Stimulated activated CD4-positive, alpha-beta T cell treated with anti-CD3 and anti-CD28 coated beads, Interleukin-12 subunit alpha, Interleukin-12 subunit beta, amount 100 ng/mL, for 24 hours (primary cell): Measurements from ENCODE around the gene SPEM1.

ENCODE experiments used
- DNase-seq, 2 experiments: peaks; one replicate each; pipeline ENCODE4 v3.0.0-alpha.2; 2020; ENCODE audit warnings: low read depth in 2 of 2

The SPEM1 gene

DNA sequence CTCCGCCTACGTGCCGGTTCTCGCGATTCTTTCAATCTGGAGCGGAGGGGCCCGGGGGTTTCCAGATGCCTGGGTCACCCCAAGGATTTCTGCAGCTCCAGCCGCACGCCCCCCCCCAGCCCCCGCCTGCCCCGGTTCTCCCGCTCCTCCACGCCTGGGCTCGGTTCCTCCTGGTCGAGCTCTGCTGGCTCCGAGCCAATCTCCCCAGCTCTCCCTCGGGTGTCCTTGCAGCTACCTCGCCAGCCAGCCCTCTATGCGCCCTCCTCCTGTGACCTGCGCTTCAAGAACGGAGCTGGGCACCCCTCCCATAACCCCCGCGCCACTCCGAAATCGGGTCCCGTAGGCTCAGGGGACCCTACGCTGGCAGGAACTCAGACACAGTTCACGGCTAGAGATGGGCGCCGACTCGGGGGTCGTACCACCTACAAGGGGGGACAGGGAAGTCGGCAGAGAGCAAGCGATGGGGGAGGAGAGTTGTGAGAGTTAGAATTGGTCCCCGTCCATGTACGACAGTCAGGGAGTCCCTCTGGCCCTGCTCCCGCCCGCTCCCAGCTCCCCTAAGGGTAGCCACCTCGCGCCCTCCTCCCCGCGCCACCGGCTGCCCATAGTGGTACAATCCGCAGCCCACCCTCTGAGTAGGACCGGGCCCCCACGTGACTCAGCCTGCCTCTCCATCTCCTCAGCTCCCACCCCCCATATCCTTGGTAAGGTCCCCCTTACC, 20.1 kb downstream of the SPEM1 start:
- no peak for DNase-seq

DNA sequence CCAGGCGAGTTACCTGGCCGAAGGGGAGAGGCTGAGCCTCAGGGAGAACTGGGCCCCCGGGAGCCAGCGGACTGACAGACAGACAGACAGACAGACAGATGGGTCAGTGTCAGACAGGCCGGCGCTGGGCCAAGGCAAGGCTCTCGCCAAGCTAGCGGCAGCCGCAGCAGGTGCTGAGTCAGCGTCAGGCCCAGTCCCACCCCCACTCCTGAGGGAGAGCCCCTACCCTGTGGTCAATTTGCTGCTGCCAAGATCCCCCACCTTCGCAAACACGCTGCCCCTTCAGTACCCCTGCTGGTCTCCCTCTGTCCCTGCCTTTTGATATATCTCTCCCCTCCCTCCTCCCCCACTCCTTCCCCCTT, 20.7 kb downstream of the SPEM1 start:
- DNase-seq: no peak

DNA sequence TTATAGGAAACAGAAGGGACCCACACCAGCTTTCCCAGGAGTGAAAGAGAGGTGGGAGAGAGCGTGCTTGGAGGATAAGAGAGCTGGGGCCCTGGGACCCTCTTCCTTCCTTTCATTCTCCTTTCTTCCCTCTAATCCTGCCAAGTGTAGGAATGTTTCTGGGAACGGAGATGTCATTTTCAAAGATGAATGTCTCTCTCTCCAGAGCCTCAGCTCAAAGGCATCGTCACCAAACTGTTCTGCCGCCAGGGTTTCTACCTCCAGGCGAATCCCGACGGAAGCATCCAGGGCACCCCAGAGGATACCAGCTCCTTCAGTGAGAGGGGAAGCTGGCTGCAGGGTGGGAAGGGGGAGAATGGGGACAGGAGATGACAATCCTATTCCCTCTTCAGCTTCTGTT, 21.1 kb downstream of the SPEM1 start:
- DNase-seq: no peak

DNA sequence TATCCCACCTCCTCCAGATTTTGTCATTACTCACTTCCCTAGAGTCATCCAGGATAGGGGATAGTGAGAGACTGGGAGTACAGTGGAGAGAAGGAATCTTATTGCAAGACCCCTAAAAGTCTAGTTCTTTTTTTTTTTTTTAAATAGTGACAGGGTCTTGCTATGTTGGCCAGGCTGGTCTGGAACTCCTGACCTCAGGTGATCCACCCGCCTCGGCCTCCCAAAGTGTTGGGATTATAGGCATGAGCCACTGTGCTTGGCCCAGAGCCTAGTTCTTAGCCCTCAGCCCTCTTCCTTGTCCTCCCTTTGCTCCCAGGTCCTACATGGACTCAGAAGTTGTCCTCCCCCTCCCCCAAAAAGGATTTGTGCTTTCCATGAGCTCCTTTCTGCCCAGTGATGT, 22.0 kb downstream of the SPEM1 start:
- DNase-seq: no peak

DNA sequence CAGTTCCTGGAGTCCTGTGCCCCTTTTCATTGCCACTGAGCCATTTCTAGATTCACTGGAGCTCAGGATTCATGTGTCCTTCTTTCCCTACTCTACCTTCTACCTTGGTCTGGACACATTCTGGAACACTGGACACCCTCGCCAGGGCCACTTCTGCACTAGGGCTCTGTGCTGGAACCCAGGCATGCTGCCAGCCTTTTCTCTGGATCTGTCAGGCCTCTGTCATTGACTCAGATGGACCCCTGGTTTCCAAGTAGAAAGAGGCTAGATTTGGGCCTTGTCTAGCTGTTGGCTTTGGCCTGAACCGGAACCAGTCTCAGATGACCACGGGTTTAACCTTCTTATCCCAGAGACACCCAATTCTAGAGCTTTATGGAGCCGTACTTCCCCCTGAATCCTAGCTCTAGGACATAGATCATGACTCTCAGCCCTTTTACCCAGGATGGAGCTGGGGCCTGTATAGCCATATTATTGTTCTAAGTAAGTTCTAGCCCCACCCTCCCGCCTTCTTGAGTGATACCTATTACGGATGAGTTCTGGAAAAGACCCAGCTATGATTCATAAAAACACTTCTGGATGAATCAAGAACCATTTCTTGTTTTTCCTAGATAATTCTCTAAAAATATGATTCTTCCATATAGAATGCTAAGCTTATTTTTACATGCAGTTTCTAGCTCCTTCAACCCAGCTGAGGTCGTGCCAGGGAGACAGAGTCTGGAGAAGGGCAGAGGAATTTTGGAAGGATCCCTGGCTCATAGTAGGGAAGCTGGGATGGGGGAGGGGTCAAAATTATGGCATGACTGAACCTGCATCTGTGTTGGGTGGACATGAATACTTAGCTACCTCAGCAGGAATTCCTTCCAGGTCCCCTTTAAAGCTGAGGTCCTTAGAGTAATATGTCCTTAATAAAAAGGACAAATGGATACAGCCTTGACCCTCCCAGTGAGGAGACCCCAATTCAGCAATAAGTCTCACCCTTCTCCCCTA, 23.7 kb downstream of the SPEM1 start:
- no peak for DNase-seq

DNA sequence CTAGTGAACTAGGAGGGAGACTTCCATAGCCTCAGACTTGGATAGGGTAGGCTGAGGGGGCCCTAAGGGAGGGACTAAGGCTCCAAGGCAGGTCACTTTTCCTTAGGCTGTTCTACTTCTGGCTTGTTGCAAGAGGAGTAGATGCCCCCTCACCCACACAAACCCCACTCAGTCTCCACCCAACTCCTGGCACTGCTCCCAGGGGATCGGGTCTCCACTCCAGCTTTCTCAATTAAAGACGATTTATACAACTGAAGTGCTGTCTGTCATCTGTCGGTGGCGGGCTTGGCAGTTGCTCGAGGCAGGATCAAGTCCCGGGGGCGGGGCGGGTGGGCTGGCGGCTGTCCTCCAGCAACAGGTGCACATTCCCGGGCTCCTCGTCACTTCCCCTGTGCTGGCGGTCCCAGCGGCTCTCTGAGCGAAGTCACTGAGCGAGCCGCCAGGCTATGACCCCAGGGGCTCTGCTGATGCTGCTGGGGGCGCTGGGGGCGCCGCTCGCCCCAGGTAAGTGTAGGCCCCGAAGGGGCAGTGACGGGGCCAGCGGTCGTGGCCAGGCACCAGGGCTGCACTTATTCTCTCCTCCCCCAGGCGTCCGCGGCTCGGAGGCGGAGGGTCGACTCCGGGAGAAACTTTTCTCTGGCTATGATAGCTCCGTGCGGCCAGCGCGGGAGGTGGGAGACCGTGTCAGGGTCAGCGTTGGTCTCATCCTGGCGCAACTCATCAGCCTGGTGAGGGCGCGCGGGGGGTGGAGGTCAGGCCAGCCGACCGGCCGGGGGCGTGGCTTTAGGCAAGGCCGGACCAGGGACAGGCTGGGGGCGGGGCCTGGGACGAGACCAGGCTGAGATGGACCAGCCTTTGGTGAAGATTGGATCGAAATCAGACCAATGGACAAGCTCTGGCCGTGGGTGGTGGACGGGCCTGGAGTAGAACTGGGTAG, 24.8 kb downstream of the SPEM1 start, which contains the start of gene CHRNB1:
Gene CHRNB1 (plus strand): TSS at position 380 of the 937 bp plus-strand sequence. CDS start 67 bp downstream, at position 447.
- DNase-seq: no peak

DNA sequence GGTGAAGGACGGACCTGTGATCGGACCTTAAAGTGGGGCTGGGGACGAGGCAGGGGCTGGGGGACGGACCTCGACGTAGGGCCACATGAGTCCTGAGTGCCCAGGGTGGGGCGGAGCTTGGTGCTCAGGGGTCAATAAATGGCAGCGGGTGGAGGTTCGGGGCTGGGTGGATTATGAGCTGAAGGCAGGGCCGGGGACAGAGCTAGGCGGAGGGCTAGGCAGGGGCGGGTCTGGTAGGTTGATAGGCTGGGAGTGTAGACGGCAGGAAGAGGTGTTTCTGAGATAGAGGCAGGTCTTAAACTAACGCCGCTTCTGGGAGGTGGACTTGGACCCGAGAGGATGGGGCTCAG, 25.5 kb downstream of the SPEM1 start:
- DNase-seq: no peak

DNA sequence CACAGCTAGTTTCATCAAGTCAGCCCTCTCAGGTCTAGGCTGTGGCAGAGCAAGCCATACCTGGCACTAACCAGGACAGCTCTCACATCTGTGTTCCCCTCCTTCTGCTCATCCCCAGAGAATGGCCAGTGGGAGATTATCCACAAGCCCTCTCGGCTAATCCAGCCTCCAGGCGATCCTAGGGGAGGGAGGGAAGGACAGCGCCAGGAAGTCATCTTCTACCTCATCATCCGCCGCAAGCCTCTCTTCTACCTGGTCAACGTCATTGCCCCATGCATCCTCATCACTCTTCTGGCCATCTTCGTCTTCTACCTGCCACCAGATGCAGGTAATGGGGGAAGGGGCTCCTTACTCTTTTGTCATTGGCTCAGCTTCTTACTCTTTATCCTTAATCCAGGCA, 28.3 kb downstream of the SPEM1 start:
- DNase-seq: no peak

DNA sequence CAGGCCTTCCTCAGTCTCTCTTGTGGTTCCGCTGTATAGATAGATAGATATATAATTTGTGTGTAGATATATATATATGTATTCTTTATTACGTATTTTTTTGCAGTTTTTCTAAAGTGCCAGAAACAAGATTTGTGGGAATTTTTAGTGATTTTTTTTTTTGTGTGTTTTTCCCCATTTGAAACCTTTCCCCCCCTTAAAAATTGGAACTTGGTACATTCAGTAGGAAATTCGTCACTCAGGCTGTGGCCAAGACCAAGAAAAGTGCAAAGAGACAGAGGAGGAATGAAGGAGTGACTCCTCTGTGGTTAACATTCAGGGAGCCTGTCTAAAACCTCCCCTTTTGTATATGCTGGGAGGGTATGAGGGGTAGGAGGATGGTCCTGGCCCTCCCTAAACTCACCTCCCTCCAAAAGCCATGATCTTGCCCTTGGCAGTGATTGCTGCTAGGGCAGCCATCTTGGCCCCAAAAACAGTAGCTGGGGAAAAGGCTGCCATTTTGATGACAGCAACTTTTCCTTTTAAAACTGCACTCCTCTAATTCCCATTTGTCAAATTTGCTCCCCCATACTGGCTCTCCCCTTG, 39.9 kb downstream of the SPEM1 start:
- DNase-seq: no peak

DNA sequence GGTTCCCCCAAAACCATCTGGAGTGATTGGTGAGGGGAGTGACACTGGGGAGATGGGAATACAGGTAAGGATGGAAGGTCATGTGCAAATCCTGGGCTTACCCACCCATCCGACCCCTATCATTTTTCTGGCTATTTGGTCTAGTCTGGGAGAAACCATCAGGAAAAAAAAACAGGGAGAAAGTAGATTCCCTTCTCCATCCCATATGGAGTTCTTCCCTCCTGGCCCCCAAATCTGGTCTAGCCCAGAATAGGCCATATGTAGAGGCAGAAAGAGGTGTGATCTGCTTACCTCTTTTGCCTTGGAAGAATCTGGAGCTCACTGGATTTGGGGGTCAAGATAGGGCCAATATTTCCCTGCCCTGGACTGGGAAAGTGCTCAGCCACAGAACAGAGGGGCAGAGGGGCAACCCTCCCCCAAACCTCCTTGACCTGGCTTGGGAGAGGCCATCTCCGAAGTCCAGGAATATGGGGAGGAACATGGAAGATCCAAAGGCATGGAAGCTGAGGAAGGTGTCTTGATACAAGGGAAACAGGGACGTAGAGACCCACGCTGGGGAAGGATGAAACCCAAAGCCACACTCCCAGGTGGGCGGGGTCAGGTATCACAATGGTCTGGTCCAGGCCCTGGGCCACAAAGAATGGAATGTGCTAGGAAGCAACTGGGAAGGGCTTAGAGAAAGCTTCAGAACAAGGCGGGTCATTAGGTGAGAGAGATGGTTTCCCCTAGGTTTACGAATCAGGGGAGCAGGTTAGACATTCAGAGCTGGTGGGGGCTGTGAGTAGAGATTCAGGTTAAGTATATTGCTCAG, 40.9 kb downstream of the SPEM1 start:
- no peak for DNase-seq

DNA sequence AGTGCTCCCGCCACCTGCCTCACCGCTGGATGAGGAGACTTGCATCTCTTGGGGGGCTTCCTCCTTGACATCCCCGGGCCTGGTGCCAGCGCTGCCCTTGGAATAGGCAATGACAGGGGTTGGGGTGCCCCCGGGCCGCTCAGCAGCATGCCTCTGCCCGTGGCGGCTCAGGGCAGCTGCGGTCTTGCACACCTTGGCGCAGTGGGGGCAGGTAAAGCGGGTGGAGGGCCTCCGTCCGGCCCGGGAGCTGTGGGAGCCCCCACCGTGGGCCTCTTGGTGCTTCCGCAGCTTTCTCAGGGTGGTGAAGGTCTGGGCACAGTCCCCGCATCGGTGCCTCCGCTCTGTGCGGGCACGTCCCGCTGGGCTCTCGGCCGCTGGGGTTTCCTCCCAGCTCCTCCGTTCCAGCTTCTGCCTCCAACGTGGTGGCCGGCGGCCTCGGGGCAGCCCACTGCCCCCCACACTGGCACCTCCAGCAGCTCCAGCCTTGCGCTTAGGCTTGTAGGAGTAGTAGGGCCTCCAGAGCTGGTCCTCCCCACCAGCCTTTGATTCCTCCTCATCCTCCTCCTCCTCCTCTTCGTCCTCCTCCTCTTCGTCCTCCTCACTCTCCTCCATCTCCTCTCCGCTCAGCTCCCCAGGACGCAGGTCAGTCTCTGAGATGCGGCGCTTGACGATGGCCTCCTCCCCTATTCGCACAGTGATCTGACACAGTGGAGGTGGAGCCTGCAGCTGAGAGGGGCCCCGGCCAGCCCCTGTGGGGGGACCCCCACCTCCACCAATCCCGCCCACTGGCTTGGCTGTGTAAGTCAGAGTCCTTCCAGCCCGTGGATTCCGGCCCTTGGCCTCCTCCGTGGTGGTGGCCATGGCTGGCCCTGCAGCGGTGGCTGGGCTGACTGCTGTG, 42.6 kb downstream of the SPEM1 start:
- no peak for DNase-seq

DNA sequence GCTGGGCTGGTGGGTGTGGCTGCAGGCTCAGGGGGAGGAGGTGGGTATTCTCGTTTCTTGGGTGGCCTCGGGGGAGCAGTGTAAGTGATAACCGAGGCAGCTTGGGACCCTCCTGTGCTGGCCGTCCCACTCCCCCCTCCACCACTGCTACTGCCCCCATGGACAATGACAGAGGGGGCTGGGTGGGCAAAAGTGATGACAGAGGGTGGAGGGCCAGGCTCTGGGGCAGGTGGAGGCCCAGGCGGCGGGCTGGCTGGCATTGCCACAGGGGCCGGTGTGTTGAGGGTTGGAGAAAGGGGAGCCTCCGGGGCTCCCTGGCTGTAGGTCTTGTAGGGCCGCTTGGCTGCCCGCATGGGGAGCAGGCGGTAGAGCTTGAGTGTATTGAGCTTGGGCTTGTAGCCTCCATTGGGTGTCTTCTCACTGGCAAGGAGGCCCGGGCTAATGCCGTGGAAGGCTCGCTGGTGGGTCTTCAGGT, 43.3 kb downstream of the SPEM1 start:
- no peak for DNase-seq

DNA sequence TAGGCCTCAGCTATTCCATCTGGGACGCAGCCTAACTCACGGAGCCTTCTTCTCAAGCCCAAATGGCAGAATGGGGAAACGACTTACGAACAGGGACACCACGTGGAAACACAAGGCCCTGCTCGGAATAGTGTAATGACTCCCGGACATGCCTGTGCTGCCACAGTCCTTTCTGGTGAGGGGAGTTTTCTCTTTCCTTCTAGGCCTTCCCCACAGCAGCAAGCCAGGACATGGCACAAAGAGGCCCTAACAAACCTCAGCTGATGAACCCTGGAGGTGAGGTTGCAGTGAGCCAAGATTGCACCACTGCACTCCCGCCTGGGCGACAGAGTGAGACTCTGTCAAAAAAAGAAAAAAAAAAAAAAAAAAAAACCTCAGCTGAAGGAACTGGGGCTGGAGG, 44.0 kb downstream of the SPEM1 start:
- DNase-seq: no peak

DNA sequence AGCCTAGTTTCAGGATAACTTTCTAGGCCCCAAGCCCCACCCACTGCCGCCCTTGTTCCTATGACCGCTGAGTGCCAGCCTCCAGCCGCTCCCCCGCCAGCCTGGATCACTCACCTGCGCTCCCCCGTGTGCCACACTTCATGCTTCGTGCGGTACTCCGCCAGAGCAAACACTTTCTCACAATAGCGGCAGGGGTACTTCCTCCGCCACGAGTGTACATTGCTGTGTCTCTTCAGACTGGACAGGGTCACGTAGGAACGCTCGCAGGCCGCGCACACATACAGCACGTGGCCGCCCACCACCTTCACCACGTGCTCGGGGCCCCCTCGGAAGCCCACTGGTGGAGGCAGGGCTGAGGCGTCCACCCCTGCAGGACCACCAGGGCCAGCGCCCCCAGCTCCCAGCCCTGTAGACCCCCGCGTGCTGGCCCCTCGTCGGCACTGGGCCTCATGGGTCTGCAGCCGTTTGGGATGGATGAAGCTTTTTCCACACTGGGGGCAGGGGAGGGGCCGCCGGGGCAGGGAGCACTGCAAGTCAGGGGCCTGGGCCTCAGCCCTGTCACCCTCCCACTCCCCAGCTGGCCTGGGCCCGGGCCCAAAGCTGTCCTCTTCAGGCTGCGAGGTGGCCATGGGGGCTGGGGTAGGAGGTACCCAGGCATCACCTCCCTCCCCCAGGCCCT, 45.6 kb downstream of the SPEM1 start:
- no peak for DNase-seq

DNA sequence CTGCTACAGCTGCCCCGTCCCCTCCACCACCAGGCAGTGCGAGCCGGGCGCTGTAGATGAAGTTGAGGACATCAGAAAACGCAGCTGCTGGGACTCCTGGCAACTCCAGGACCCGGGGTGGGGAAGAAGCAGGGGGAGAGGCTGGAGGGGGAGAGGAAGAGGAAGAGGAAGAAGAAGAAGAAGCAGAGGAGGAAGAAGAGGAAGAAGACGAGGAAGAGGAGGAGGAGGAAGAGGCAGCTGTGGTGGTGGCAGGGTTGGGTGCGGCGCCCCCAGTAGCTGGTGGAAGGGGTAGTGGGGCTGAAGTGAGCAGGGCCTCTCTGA, 46.2 kb downstream of the SPEM1 start:
- no peak for DNase-seq

DNA sequence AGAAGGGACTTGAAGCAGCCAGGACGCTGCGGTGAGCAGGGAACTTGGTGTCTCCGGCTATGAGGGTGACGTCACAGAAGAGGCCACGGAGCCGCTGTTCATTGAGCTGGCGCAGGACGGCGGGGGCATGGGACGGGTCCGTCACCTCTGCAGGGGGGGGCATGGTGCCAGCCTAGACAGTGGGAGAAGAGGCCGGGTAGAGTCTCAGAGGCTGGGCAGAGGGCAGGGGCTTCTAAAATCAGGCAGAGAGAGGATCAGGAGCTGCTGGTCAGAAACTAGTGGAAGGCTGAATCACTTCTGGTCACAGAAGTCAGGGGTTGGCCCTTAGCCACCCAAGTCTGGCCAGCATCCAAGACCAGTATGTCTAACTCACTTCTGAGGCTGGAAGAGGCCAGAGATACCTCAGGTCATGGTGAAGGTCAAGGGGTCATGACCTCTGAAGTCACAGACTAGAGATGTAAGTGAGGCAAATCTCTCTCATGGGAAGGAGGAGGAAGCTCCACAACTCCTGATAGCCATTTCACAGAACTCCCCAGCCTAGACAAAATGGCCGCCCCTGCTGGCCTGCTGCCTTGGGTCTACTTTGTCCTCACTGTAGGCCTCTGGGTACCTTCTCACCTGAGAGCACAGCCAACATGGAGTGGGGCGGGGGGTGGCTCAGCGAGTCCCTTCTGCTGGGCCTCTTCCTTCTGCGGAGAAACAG, 46.7 kb downstream of the SPEM1 start:
- no peak for DNase-seq

DNA sequence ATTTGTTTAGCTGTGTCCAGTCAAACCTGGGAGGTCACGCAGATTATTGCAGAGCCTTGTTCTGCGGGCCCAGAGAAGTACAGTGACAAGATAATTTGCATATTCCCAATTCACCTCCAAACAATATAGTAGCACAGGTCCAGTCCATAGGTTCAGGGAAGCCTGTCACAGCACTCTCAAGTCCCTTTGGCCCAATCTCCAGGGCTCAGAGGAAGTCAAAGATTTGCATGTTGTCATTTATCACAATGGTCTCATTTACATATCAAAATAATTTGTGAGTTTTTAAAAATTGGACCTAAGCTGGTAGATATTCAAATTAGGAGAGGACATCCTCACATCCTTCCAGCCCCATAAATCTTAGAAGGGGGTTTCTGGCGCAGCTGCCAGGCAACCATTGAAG, 47.4 kb downstream of the SPEM1 start:
- no peak for DNase-seq

DNA sequence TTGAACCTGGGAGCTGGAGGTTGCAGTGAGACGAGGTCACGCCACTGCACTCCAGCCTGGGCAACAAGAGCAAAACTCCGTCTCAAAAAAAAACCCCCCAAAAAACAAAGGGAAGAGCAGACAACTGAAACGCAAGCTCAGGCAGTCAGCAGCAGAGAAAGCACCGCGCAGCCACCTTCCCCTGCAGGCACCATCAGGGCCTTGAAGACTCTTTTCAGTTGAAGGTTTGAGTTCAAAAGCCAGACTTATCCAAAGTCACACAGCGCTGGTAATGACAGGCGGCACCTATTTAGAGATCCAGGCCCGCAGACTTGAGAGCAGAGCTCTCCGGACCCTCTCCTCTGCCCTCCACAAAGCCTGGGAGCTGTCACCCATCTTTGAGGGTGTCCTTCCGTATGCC, 48.2 kb downstream of the SPEM1 start:
- DNase-seq: no peak
